IPS-18c (cell line): ENCODE measurements around the gene PIR.

ENCODE experiments used
- H3K4me3 ChIP-seq: 2 replicates; pipeline ENCODE4 v1.7.0; 2013; ENCODE audit warnings: low read depth, mild to moderate bottlenecking, low read length, moderate library complexity; ENCODE audit not compliant: insufficient read depth
- H3K9me3 ChIP-seq: one replicate; pipeline ENCODE4 v1.6.1; 2013; ENCODE audit warnings: mild to moderate bottlenecking, low read length, moderate library complexity; ENCODE audit not compliant: control insufficient read depth, insufficient read depth

Gene PIR

DNA sequence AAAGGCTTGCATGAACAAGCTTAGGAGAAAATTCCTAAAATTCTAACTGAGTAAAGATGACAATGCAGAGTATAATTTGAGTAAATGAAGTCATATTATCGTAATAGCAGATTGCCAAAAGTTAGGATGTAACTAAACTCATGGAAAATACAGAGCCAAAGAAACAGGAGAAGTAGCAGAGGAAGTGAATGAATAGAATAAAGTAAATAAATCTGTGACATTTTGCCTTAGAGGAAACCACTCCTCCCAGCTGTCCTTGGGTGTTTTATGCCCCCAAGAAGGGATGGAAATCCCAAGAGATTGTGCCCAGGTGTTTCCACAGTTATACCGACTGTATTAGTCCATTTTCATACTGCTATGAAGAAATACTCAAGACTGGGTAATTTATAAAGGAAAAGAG is 5.6 kb upstream of the PIR start:
- H3K9me3 ChIP-seq, result no peaks in the 10 kb centered on the region
- H3K4me3 ChIP-seq, result no peak overlapping the region

DNA sequence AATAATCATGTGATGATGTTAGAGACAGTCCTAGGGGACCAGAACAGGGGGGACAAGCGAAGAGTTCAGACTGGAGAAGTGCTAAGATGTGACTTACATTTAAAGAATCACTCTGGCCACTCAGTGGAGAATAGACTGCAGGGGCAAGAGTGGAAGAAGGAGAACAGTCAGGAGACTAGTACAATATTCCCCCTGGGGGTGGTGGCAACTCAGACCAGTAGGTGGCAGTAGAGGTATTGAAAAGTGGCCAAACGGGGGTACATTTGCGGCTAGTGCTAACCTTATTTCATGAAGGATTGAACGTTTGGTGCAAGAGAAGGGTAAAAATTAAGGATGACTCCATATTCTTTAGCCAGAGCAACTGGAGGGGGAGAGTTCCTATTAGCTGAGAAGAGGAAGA is 4.7 kb upstream of the PIR start:
- no peaks in the 10 kb centered on the region for H3K9me3 ChIP-seq
- no peak overlapping the region for H3K4me3 ChIP-seq

- no peak overlapping the region for H3K4me3 ChIP-seq
- no peaks in the 10 kb centered on the region for H3K9me3 ChIP-seq
These were observed 3.7 kb upstream of the PIR start for GRCh38 chrX:15496824-15497223.

DNA sequence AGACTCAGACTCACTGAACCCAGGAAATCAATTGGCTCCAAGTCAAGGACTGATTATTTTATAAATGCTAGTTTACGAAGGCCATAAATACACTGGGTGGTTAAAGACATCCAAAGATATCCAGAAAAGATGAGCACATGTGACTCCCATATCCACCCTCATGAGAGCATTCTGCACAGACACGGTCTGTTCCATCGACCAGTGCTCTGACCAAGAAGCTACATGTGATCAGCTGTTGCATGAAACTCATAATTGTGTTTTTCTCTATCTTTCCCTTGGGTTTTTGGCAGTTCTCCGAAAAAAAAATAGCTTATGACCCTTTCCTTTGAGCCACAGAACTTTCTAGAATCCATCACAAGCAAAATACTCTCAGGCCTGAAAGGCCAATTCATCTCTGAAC is 2.7 kb upstream of the PIR start:
- Histone ChIP-seq H3K9me3 (no peaks in the 10 kb centered on the region), H3K4me3 (no peak overlapping the region)

- Histone ChIP-seq H3K4me3 (peak overlapping the region; percentile 55), H3K9me3 (no peaks in the 10 kb centered on the region)
These were observed 664 bp downstream of the PIR start for GRCh38 chrX:15492469-15492868.

DNA sequence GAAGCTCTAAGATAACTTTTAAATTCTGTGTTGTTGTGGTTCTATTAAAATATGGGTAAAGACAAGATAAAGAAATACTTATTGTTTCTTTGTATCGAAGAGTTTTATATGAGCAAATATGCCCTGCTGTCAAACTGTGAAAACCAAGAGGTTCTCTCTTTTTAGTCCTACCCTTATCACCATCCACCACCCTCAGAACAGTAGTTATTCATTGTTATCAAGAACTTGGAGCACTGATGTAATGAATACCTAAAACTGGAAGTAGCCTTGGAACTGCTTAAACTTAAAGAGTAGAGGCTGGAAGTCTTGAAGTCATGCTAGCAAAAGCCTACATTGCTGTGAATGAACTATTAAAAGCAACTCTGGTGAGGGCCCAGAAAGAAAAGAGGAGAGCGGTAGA is 9.2 kb downstream of the PIR start:
- no peak overlapping the region for H3K4me3 ChIP-seq
- H3K9me3 ChIP-seq, result no peaks in the 10 kb centered on the region

DNA sequence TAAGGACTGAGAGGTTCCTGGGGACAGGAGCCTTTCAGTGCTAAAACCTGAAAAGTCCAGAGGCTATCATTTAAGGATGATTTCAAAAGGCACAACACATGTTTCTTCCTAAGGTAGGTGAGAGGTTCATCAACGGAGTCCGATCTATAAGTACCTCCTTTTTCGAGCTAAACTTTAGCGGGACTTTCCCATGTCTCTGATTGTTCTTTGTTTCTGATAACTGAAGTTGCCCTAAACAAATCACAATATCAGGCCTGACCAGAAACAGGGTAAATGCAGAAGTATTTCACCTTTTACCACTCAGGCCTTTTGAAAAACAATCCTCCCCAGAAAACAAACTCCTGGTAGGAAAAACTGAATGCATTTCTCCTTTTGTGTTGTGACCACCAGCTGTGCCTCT is 17.6 kb downstream of the PIR start:
- no peaks in the 10 kb centered on the region for H3K9me3 ChIP-seq
- H3K4me3 ChIP-seq, result no peak overlapping the region

DNA sequence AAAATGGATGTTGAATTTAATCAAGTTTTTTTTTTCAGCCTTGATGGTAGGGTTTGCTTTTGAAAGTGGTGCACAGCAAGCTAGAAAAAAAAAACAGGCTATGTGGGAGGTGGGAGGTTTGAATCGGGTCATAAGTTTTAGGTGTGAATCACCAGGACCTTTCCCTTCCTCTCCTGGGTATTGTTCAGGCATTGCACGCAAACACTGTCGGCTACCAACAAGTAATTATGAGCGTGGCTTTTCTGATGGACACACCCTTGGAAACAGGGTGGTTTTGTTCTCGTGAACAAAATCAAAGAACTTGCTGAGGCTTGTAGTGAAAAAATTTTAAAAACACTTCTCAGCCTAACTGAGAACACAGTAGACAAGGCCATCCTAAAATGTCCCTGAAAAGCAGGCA is 18.1 kb downstream of the PIR start:
- H3K9me3 ChIP-seq, result no peaks in the 10 kb centered on the region
- no peak overlapping the region for H3K4me3 ChIP-seq

- no peak overlapping the region for H3K4me3 ChIP-seq
- no peaks in the 10 kb centered on the region for H3K9me3 ChIP-seq
These were observed 19.1 kb downstream of the PIR start for GRCh38 chrX:15474028-15474427.

DNA sequence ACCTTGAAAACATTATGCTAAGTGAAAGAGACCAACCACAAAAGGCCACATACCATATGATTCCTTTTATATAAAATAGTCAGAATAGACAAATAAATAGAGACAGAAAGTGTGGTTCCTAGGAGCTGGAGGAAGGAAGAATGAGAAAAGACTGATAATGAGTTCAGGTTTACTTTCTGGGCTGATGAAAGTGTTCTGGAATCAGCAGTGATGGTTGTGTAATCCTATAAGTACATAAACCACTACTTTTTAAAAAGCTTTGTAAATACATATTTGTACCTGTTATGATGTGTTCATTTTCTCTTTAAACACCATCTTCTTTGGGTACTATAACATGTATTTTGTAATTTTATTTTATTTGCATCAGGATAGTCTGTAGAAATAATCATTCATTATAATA is 20.6 kb downstream of the PIR start:
- no peaks in the 10 kb centered on the region for H3K9me3 ChIP-seq
- H3K4me3 ChIP-seq, result no peak overlapping the region

DNA sequence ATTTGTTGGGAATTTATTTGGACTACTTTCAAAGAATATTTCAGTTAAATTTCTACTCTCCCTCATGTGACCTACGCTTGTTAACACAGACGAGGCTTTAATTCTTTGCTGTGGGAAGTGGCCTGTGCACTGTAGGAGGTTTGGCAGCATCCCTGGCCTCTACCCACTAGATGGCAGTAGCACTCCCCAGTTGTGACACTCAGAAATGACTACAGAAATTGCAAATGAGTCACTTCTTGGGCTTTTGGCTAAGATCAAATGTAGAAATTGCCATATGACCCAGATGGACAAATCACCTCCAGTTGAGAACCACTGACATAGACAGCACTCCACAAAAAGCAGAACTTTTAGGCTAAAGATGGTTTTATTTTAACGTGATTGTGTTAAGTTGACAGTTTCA is 22.1 kb downstream of the PIR start:
- H3K4me3 ChIP-seq, result no peak overlapping the region

GRCh38 chrX:15469613-15470012 is 23.5 kb downstream of the PIR start:
- Histone ChIP-seq H3K9me3 (no peaks in the 10 kb centered on the region), H3K4me3 (no peak overlapping the region)

More for the DNA sequence above, 22.1 kb downstream of the PIR start:
- no peaks in the 10 kb centered on the region for H3K9me3 ChIP-seq

- H3K4me3 ChIP-seq, result no peak overlapping the region
- H3K9me3 ChIP-seq, result no peaks in the 10 kb centered on the region
These were observed 25.1 kb downstream of the PIR start for GRCh38 chrX:15468036-15468435.

- H3K9me3 ChIP-seq, result no peaks in the 10 kb centered on the region
- H3K4me3 ChIP-seq, result no peak overlapping the region
These were observed 27.1 kb downstream of the PIR start for GRCh38 chrX:15465896-15466651.

DNA sequence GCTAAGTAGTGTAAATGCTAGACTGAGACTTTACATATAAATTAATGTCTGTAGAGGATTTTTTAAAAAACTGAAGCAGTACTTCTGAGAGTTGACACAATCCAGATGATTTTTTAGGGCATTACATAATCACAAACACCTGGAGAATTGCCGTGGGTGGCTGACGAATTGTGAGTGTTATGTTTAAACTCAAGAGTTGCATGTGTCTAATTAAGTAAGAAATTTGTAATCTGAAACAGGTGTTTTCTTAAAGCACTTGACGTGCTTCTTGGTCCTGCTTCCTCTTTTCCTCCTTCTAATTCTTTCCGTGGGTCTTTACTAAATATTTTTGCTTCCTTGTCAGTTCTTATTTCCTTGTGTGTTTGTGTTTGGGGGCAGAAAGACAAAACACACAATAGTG is 27.8 kb downstream of the PIR start:
- no peaks in the 10 kb centered on the region for H3K9me3 ChIP-seq
- H3K4me3 ChIP-seq, result no peak overlapping the region

DNA sequence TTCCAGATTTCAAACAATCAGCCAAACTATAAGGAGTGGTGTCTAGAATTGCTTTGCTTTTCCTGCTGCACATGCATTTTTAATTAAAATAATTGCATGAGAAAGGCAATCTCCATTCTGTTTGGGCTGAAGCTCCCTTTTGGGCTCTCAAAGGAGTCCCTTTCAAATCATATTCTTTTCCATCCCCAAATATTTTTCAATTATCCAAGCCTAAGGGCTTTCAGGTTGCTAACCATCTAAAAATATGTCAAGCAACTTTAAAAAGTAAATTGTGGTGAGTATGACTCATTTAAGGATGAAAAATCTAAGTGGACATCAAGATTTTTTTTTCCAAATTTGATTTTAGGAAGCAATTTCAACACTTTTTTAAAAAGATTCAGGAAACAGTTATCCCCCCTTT is 28.4 kb downstream of the PIR start:
- no peak overlapping the region for H3K4me3 ChIP-seq
- no peaks in the 10 kb centered on the region for H3K9me3 ChIP-seq

DNA sequence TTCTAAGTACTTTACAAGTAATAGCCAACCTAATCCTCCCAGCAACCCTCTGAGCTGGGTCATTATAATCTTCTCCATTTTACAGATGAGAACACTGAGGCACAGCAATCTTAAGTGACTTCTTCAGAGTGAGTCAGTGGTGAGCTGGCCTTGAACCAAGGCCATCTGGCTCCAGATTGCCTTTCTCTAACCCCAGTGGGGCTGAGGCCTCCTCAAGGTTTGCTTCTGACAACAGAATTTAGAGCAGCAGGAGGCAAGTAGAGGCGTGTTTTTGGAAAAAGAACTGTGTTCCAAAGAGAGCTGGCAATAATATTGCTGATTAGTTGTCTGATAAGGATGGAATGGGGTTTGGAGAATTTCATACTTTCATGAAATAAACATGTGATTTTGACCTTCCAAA is 41.2 kb downstream of the PIR start:
- H3K4me3 ChIP-seq, result no peak overlapping the region
- no peaks in the 10 kb centered on the region for H3K9me3 ChIP-seq

GRCh38 chrX:15448010-15448639 is 45.0 kb downstream of the PIR start:
- Histone ChIP-seq H3K4me3 (no peak overlapping the region), H3K9me3 (no peaks in the 10 kb centered on the region)

GRCh38 chrX:15441464-15441863 is 51.7 kb downstream of the PIR start:
- Histone ChIP-seq H3K4me3 (no peak overlapping the region), H3K9me3 (no peaks in the 10 kb centered on the region)
